Thyroid gland (tissue), 4 donors: ENCODE results near the gene TBC1D13. TPM values are rescaled to one million over a fixed set of nuclear protein-coding genes. Genes with fewer than 3 reads are reported as not detected.
"Not testable (repeated sequence)": the region's sequence is repeated elsewhere in the genome, so short reads cannot be mapped to it uniquely, and the experiment has no call there.

Experiments used
- DNase-seq, 2 donors: peaks; one replicate each; pipeline ENCODE4 v3.0.0-alpha.2; 2019
- H3K27ac ChIP-seq, 3 donors: fragments of 200-600 bp; sonication (generic); 1 replicate in 2 of 3; 2 replicates in 1 of 3; pipeline ENCODE4 v1.5.1; 2016 to 2019; ENCODE audit warnings: mild to moderate bottlenecking in 1 of 3, moderate library complexity in 1 of 3
- H3K27me3 ChIP-seq: fragments of 200-600 bp; sonication (generic); one replicate; pipeline ENCODE4 v1.5.1; 2019
- H3K36me3 ChIP-seq, 2 donors: fragments of 200-600 bp; sonication (generic); one replicate each; pipeline ENCODE4 v1.5.1; 2016 to 2019
- H3K4me1 ChIP-seq, 2 donors: fragments of 200-600 bp; sonication (generic); one replicate each; pipeline ENCODE4 v1.5.1; 2017 to 2019
- H3K4me3 ChIP-seq, 3 donors: fragments of 200-600 bp; sonication (generic); replicated peaks in 1 of 3; 1 replicate in 2 of 3; 2 replicates in 1 of 3; pipeline ENCODE4 v1.5.1; 2016; ENCODE audit warnings: mild to moderate bottlenecking in 1 of 3
- H3K9me3 ChIP-seq: fragments of 200-600 bp; sonication (generic); one replicate; pipeline ENCODE4 v1.5.1; 2017
- CTCF ChIP-seq, 6 experiments: fragments of 200-600 bp in 3 of 6; fragments of 450-650 bp in 3 of 6; sonication (generic) in 3 of 6; IDR thresholded peaks; one replicate each; pipeline ENCODE4 v1.5.1; 2016 to 2019; ENCODE audit warnings: antibody characterized with exemption in 6 of 6, mild to moderate bottlenecking in 2 of 6, inconsistent platforms in 1 of 6, moderate library complexity in 1 of 6
- POLR2A ChIP-seq, 2 donors: fragments of 450-650 bp; IDR thresholded peaks; one replicate each; pipeline ENCODE4 v1.6.1; 2017; ENCODE audit warnings: antibody characterized with exemption in 2 of 2, mild to moderate bottlenecking in 2 of 2, moderate library complexity in 1 of 2
- WGBS, 2 donors: methylation state at CpG; one replicate each; pipeline ENCODE4 v1.1.5; 2017; 5-methylcytosine and 5-hydroxymethylcytosine counted together
- intact Hi-C: fragments of 100-400 bp; cut with DNase I; formaldehyde crosslinking; loops from one replicate; pipeline ENCODE4 v1.15.1; 2023
- total RNA-seq, 4 donors: library from RNA; depleted of rRNA; stranded (reverse); fragments of >200 nt; gene quantifications; one replicate each; pipeline ENCODE4 v1.2.3, GENCODE V29; 2016

Gene TBC1D13
- total RNA-seq, 4 donors from 2014 or later: 18.6 to 32.1 (median 27.6) TPM

GRCh38 chr9:128771745-128772519, 15.1 kb upstream of the TBC1D13 start, which contains the start of gene ZER1:
ZER1 (minus strand) TSS chr9:128771927; CDS start chr9:128755565, 16,362 bp downstream.
- DNase-seq: peak; percentile 95 to 96

GRCh38 chr9:128773049-128773448, 14.0 kb upstream of the TBC1D13 start:
- TF ChIP-seq POLR2A (IDR thresholded peaks at IDR 0.05) (no peak), CTCF (IDR thresholded peaks at IDR 0.05) (no peak)
- H3K36me3 ChIP-seq: no peaks in the 10 kb centered on the region
- H3K4me1 ChIP-seq: peaks cover 16% of the 10 kb centered on the region in 2 donors
- no peaks in the 10 kb centered on the region for H3K27me3 ChIP-seq
- 88 to 93% methylated on average over 5 of the region's 5 CpGs for WGBS, 2 donors
- H3K9me3 ChIP-seq: no peaks in the 10 kb centered on the region
- H3K4me3 ChIP-seq: no peak overlapping the region
- no peak overlapping the region for H3K27ac ChIP-seq
- DNase-seq: no peak
- intact Hi-C loops: no loop called here

More at GRCh38 chr9:128771745-128772519, 15.1 kb upstream of the TBC1D13 start, which contains the start of gene ZER1:
- Histone ChIP-seq H3K4me3 (peak within 1 kb of the TSS; percentile 79 to 94 (median 80)), H3K4me1 (peaks cover 16% of the 10 kb centered on the region in 2 donors), H3K9me3 (no peaks in the 10 kb centered on the region), H3K27ac (peak within 1 kb of the TSS; percentile 90 to 94 (median 90)), H3K36me3 (no peaks in the 10 kb centered on the region), H3K27me3 (no peaks in the 10 kb centered on the region)
- intact Hi-C loops: no loop called here
- TF ChIP-seq CTCF (IDR thresholded peaks at IDR 0.05) (peak in 1 of 6 experiments; percentile 11), POLR2A (IDR thresholded peaks at IDR 0.05) (peak; percentile 46 to 91)
- 1 to 3% methylated on average over 22 to 25 of the region's 72 CpGs for WGBS, 2 donors

- H3K4me1 ChIP-seq: peaks cover 15 to 16% of the 10 kb centered on the region in 2 donors
- no peaks in the 10 kb centered on the region for H3K9me3 ChIP-seq
- no peaks in the 10 kb centered on the region for H3K36me3 ChIP-seq
- no peak for DNase-seq
- WGBS, 2 donors: 94 to 98% methylated on average over 1 of the region's 1 CpG
- no peak overlapping the region for H3K4me3 ChIP-seq
- H3K27ac ChIP-seq: no peak overlapping the region
- no peak for TF ChIP-seq POLR2A (IDR thresholded peaks at IDR 0.05)
- TF ChIP-seq CTCF (IDR thresholded peaks at IDR 0.05): no peak
- intact Hi-C loops: no loop called here
- no peaks in the 10 kb centered on the region for H3K27me3 ChIP-seq
These were observed 12.2 kb upstream of the TBC1D13 start for GRCh38 chr9:128774804-128775203.

DNA sequence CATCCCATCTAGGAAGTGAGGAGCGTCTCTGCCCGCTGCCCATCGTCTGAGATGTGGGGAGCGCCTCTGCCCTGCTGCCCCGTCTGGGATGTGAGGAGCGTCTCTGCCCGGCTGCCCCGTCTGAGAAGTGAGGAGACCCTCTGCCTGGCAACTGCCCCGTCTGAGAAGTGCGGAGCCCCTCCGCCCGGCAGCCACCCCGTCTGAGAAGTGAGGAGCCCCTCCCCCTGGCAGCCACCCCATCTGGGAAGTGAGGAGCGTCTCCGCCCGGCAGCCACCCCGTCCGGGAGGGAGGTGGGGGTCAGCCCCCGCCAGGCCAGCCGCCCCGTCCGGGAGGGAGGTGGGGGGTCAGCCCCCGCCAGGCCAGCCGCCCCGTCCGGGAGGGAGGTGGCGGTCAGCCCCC, 7.0 kb upstream of the TBC1D13 start:
- H3K9me3 ChIP-seq, H3K27me3 ChIP-seq, H3K36me3 ChIP-seq, intact Hi-C loops, H3K27ac ChIP-seq, DNase-seq, H3K4me1 ChIP-seq, H3K4me3 ChIP-seq: not testable (repeated sequence)
- 95 to 96% methylated on average over 8 to 9 of the region's 27 CpGs for WGBS, 2 donors

DNA sequence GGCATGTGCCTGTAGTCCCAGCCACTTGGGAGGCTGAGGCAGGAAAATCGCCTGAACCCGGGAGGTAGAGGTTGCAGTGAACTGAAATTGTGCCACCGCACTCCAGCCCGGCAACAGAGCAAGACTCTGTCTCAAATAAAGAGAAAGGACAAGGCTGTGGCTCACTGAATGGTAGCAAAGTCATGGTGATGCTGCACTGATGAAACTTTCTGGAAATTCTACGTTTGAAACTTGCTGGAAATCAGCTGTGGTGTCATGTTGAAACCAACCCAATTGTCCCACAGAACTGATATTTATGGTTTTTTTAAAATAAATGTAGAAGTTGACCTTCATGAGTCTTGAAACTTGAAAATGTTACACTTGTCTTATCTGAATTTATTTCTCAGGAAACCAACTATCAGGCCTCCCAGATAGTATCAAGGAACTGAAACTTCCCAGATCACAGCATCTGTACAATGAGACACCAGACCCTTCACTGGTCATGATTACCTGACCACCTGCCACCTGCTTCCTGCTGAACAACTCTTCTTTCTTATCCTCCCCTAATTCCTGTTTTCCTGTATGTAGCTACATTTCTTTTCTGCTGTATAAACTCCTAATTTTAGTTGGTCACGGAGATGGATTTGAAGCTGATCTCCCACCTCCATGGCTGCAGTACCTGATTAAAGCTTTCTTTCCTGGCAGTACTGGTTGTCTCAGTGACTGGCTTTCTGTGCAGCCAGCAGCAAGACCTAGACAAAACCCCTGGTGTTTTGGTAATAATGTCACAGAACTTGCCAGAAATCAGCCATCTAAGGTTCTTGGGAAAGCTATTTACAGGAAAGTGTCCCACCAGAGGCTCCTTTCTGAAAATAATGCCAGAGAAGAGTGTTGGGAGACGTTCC, 5.6 kb upstream of the TBC1D13 start:
- intact Hi-C loops: no loop called here

More for the DNA sequence above, 5.6 kb upstream of the TBC1D13 start:
- Histone ChIP-seq H3K4me3 (no peak overlapping the region), H3K27me3 (no peaks in the 10 kb centered on the region), H3K27ac (no peak overlapping the region), H3K4me1 (peaks cover 0 to 2% of the 10 kb centered on the region in 2 donors), H3K9me3 (no peaks in the 10 kb centered on the region), H3K36me3 (no peaks in the 10 kb centered on the region)
- no peak for DNase-seq
- 83 to 85% methylated on average over 7 of the region's 7 CpGs for WGBS, 2 donors
- TF ChIP-seq CTCF (IDR thresholded peaks at IDR 0.05) (no peak), POLR2A (IDR thresholded peaks at IDR 0.05) (no peak)
